ENCODE data around the gene CYP2W1.
"Not testable (repeated sequence)": the region's sequence is repeated elsewhere in the genome, so short reads cannot be mapped to it uniquely, and the experiment has no call there.

Gene CYP2W1

GRCh38 chr7:999149-999879 lies 16.3 kb downstream of the CYP2W1 start:
- DNase-seq = no peak

GRCh38 chr7:999941-1000935 lies 17.3 kb downstream of the CYP2W1 start:
- no peak for DNase-seq

- not testable (repeated sequence) for DNase-seq
Measured at GRCh38 chr7:1001069-1001770, 18.2 kb downstream of the CYP2W1 start.

GRCh38 chr7:1002026-1002425 lies 19.0 kb downstream of the CYP2W1 start:
- DNase-seq = not testable (repeated sequence)

GRCh38 chr7:1002445-1002844 lies 19.5 kb downstream of the CYP2W1 start:
- DNase-seq = not testable (repeated sequence)

- no peak for DNase-seq
Measured at GRCh38 chr7:1004018-1004852, 21.3 kb downstream of the CYP2W1 start.

- no peak for DNase-seq
Measured at GRCh38 chr7:1005303-1005702, 22.3 kb downstream of the CYP2W1 start.

GRCh38 chr7:1007901-1008300 lies 24.9 kb downstream of the CYP2W1 start:
- DNase-seq = no peak

GRCh38 chr7:1008733-1009363 lies 25.9 kb downstream of the CYP2W1 start:
- no peak for DNase-seq

- no peak for DNase-seq
Measured at GRCh38 chr7:1009747-1010146, 26.8 kb downstream of the CYP2W1 start.

- no peak for DNase-seq
Measured at GRCh38 chr7:1010226-1010625, 27.2 kb downstream of the CYP2W1 start.

- no peak for DNase-seq
Measured at GRCh38 chr7:1011297-1012003, 28.5 kb downstream of the CYP2W1 start.

- DNase-seq = no peak
Measured at GRCh38 chr7:1012004-1012715, 29.2 kb downstream of the CYP2W1 start.

GRCh38 chr7:1012716-1013095 lies 29.7 kb downstream of the CYP2W1 start:
- no peak for DNase-seq

- DNase-seq = no peak
Measured at GRCh38 chr7:1013581-1013980, 30.6 kb downstream of the CYP2W1 start.

GRCh38 chr7:1014681-1015080 lies 31.7 kb downstream of the CYP2W1 start:
- no peak for DNase-seq

GRCh38 chr7:1015196-1016121 lies 32.5 kb downstream of the CYP2W1 start:
- no peak for DNase-seq

GRCh38 chr7:1016577-1017531 lies 33.9 kb downstream of the CYP2W1 start:
- DNase-seq = no peak

Data from NCI-H510A (cell line).